Endothelial cell of umbilical vein (primary cell): ENCODE results near the gene CMTM8. TPM values are rescaled to one million over a fixed set of nuclear protein-coding genes. Genes with fewer than 3 reads are reported as not detected.

Experiments
- BruUV-seq: library from RNA; stranded (reverse); fragments of 400-500 nt; replicated peaks from 2 replicates; lab custom pipeline; 2021; lab: Mats Ljungman, UMichigan
- CTCF ChIA-PET: fragments of 300-600, 350-600 bp; sonication (Branson Sonifier 250); formaldehyde crosslinking; loops from one replicate; lab custom pipeline; 2021; ENCODE audit warnings: antibody characterized with exemption, inconsistent platforms; lab: Charles Lee
- POLR2A ChIA-PET: fragments of 300-600, 350-600 bp; sonication (Branson Sonifier 250); formaldehyde crosslinking; loops from one replicate; lab custom pipeline; 2021; ENCODE audit warnings: antibody characterized with exemption, inconsistent platforms; lab: Charles Lee
- DNase-seq: peaks from one replicate; pipeline ENCODE4 v3.0.0-alpha.2; 2011; ENCODE audit warnings: low read depth, low spot score
- FAIRE-seq: peaks from 2 replicates; lab custom pipeline; 2011; peaks lifted over from hg19 to GRCh38; lab: Jason Lieb, UNC
- H2AFZ ChIP-seq: 2 replicates; pipeline ENCODE4 v1.6.0; 2012; ENCODE audit warnings: low read depth, low read length, control low read depth, inconsistent platforms
- H3K27ac ChIP-seq: 2 replicates; pipeline ENCODE4 v1.5.1; 2011; ENCODE audit warnings: low read depth, mild to moderate bottlenecking, control low read depth, low read length, moderate library complexity; ENCODE audit not compliant: insufficient read depth
- H3K27me3 ChIP-seq, 2 experiments: 2 replicates each; pipeline versions ENCODE4 v1.6.0 to v1.6.1; 2011; ENCODE audit warnings: low read length in 2 of 2, mixed read lengths in 1 of 2; ENCODE audit not compliant: control insufficient read depth in 2 of 2, insufficient read depth in 2 of 2
- H3K36me3 ChIP-seq, 2 experiments: 2 replicates in 1 of 2; 3 replicates in 1 of 2; pipeline ENCODE4 v1.5.1; 2011; ENCODE audit warnings: low read length in 2 of 2, mild to moderate bottlenecking in 1 of 2, moderate library complexity in 1 of 2; ENCODE audit not compliant: control insufficient read depth in 2 of 2, insufficient read depth in 2 of 2; ENCODE audit errors: extremely low read depth in 1 of 2
- H3K4me1 ChIP-seq: 3 replicates; pipeline ENCODE4 v1.5.1; 2011; ENCODE audit warnings: mild to moderate bottlenecking, low read length; ENCODE audit not compliant: control insufficient read depth, insufficient read depth; ENCODE audit errors: extremely low read depth
- H3K4me2 ChIP-seq: 2 replicates; pipeline ENCODE4 v1.6.1; 2011; ENCODE audit warnings: low read length, control low read depth, mixed read lengths; ENCODE audit not compliant: insufficient read depth
- H3K4me3 ChIP-seq, 3 experiments: fragments of 200-600 bp in 1 of 3; sonication (generic), shearing (Covaris generic) in 1 of 3; replicated peaks in 1 of 3; 2 replicates each; pipeline ENCODE4 v1.5.1; 2011 to 2016; ENCODE audit warnings: control low read depth in 3 of 3, low read length in 3 of 3, mild to moderate bottlenecking in 2 of 3, inconsistent platforms in 1 of 3, low read depth in 1 of 3, moderate library complexity in 1 of 3; ENCODE audit not compliant: insufficient read depth in 1 of 3
- H3K79me2 ChIP-seq: 2 replicates; pipeline ENCODE4 v1.6.0; 2012; ENCODE audit warnings: low read length, inconsistent platforms; ENCODE audit not compliant: control insufficient read depth, insufficient read depth
- H3K9ac ChIP-seq: replicated peaks from 2 replicates; pipeline ENCODE3; 2011; ENCODE audit warnings: low read length, control low read depth; ENCODE audit not compliant: insufficient read depth; ENCODE audit errors: extremely low read depth
- H3K9me1 ChIP-seq: replicated peaks from 3 replicates; pipeline ENCODE4 v1.6.0; 2011; ENCODE audit warnings: mild to moderate bottlenecking, low read length; ENCODE audit not compliant: control insufficient read depth, insufficient read depth; ENCODE audit errors: extremely low read depth
- H3K9me3 ChIP-seq: replicated peaks from 2 replicates; pipeline ENCODE4 v1.5.1; 2012; ENCODE audit warnings: low read length, inconsistent platforms; ENCODE audit not compliant: control insufficient read depth, insufficient read depth
- H4K20me1 ChIP-seq: replicated peaks from 2 replicates; pipeline ENCODE3; 2011; ENCODE audit warnings: mild to moderate bottlenecking, low read length; ENCODE audit not compliant: control insufficient read depth, insufficient read depth; ENCODE audit errors: extremely low read depth
- CTCF ChIP-seq, 2 donors: IDR thresholded peaks; 1 replicate in 1 of 2; 2 replicates in 1 of 2; pipeline ENCODE4 v1.5.1; 2011; ENCODE audit warnings: low read length in 2 of 2, mild to moderate bottlenecking in 2 of 2, moderate library complexity in 2 of 2, control low read depth in 1 of 2, inconsistent platforms in 1 of 2, low read depth in 1 of 2; ENCODE audit not compliant: insufficient read depth in 1 of 2; ENCODE audit errors: extremely low read depth in 1 of 2
- EZH2 ChIP-seq: IDR thresholded peaks from 2 replicates; pipeline ENCODE4 v1.6.1; 2012; ENCODE audit warnings: borderline replicate concordance, low read depth, mild to moderate bottlenecking, moderate library complexity, low read length, inconsistent platforms; ENCODE audit not compliant: severe bottlenecking
- FOS ChIP-seq: IDR thresholded peaks from 2 replicates; pipeline ENCODE4 v1.6.1; 2011; ENCODE audit warnings: mild to moderate bottlenecking, low read length, moderate library complexity, borderline replicate concordance; ENCODE audit not compliant: insufficient read depth
- GATA2 ChIP-seq: IDR thresholded peaks from 2 replicates; pipeline ENCODE4 v1.7.0; 2011; ENCODE audit warnings: low read depth, mild to moderate bottlenecking, moderate library complexity, mixed read lengths, low read length; ENCODE audit not compliant: insufficient read length, insufficient read depth
- JUN ChIP-seq: IDR thresholded peaks from 2 replicates; pipeline ENCODE4 v1.6.1; 2011; ENCODE audit warnings: borderline replicate concordance, low read depth; ENCODE audit not compliant: insufficient read length, insufficient read depth
- MYC ChIP-seq: IDR thresholded peaks from one replicate; pipeline ENCODE4 v1.6.1; 2011; ENCODE audit warnings: mild to moderate bottlenecking, low read depth, low read length
- POLR2A ChIP-seq: IDR thresholded peaks from 2 replicates; pipeline ENCODE4 v1.6.1; 2012; ENCODE audit warnings: low read depth, mild to moderate bottlenecking, control low read depth, low read length
- POLR2AphosphoS5 ChIP-seq: IDR thresholded peaks from 2 replicates; pipeline ENCODE4 v1.6.1; 2012; ENCODE audit warnings: low read depth, mild to moderate bottlenecking, control low read depth, low read length, moderate library complexity; ENCODE audit not compliant: insufficient read depth
- dilution Hi-C: fragments of 300-500 bp; cut with MboI; formaldehyde crosslinking; loops from one replicate; pipeline ENCODE4 v1.15.0; 2019; ENCODE audit warnings: low sequenced_read_pairs; ENCODE audit not compliant: extremely low pct_ligation_motif_present
- intact Hi-C: fragments of 100-400 bp; cut with micrococcal nuclease; formaldehyde crosslinking; loops from one replicate; pipeline ENCODE4 v1.10.0; 2022
- polyA plus RNA-seq, 4 experiments: library from polyadenylated mRNA; depleted of rRNA in 3 of 4; stranded (reverse) in 3 of 4; unstranded in 1 of 4; fragments of >200 nt; gene quantifications; 2 replicates each; pipeline versions ENCODE4 v1.2.1 to v1.2.3, GENCODE V29; 2011 to 2012; ENCODE audit warnings: missing spikeins in 1 of 4
- total RNA-seq: library from RNA; stranded (reverse); gene quantifications from 2 replicates; pipeline ENCODE4 v1.2.3, GENCODE V29; 2021
- TF ChIP-seq, protein P1 (sequence below): IDR thresholded peaks from 2 replicates; pipeline ENCODE4 v1.6.1; 2011; ENCODE audit not compliant: insufficient read depth, insufficient read length

Gene CMTM8
- total and polyA plus RNA-seq, 2 donors (not counting 3 experiments of a cell fraction or from before 2014, with no cell fraction given) = 7.3 to 11.9 TPM

DNA sequence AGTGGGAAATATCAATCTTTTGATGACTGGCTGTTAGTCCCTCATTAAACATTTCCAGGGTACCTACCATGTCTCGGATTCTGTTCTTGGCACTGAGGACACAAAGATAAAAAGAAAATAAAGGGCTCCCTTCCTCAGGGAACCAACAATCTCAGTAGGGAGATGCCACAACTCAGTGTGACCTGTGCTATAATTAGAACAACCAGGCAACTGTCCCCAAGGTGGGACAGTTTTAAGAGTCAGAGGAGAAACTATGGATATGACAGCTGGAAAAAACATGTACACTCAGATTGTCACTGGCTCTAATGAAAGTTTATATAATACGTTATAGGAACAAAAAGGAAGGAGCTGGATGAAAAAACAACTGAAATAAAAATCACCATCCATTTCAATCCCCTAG is 23.3 kb upstream of the CMTM8 start:
- H3K9ac ChIP-seq = no peak overlapping the region
- FAIRE-seq (no peak), DNase-seq (no peak)
- no peak overlapping the region for H2AFZ ChIP-seq
- H3K27me3 ChIP-seq = no peaks in the 10 kb centered on the region
- ChIA-PET CTCF (interaction anchor here (1.0 to 1.2 kb wide), 3 partner anchors 25 to 160 kb away, joined by 3 to 4 read pairs (median 3); no protein-coding TSS in a partner anchor), POLR2A (no interaction called here)
- no peak overlapping the region for H3K4me3 ChIP-seq
- no peaks in the 10 kb centered on the region for H3K36me3 ChIP-seq
- H3K4me2 ChIP-seq = no peak overlapping the region
- BruUV-seq = no TSS peak
- H3K27ac ChIP-seq = no peak overlapping the region
- H3K4me1 ChIP-seq = peaks cover 5% of the 10 kb centered on the region
- no peak for TF ChIP-seq POLR2AphosphoS5
- TF ChIP-seq GATA2 = no peak
- no peak for TF ChIP-seq MYC
- TF ChIP-seq JUN = no peak
- TF ChIP-seq POLR2A = no peak
- no peak for TF ChIP-seq EZH2
- TF ChIP-seq, protein P1, sequence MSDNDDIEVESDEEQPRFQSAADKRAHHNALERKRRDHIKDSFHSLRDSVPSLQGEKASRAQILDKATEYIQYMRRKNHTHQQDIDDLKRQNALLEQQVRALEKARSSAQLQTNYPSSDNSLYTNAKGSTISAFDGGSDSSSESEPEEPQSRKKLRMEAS = no peak
- no peak for TF ChIP-seq CTCF (IDR thresholded peaks at IDR 0.05; ENCODE audit: extremely low read depth in 1 of 2, insufficient read depth in 1 of 2, low read depth in 1 of 2, low read length in 2 of 2)
- no peak for TF ChIP-seq FOS
- no peaks in the 10 kb centered on the region for H3K79me2 ChIP-seq
- H3K9me3 ChIP-seq = no peaks in the 10 kb centered on the region
- dilution Hi-C loops (no loop called here), intact Hi-C loops (no loop called here)
- no peaks in the 10 kb centered on the region for H3K9me1 ChIP-seq
- H4K20me1 ChIP-seq = no peaks in the 10 kb centered on the region
